ENCODE results near the gene XRN1.

GRCh38 chr3:142450881-142451280 is 3.0 kb upstream of the XRN1 start:
- TF ChIP-seq POLR2A (IDR thresholded peaks at IDR 0.05) = no peak
- TF ChIP-seq CTCF (IDR thresholded peaks at IDR 0.05) = no peak
